HCT116 (cell line): ENCODE data around the gene ADAM17. TPM values are rescaled to one million over a fixed set of nuclear protein-coding genes. Genes with fewer than 3 reads are reported as not detected.

Source experiments
- ATAC-seq: fragments of 200-7000 bp; cut with Tn5 transposase; 2 replicates; pipeline ENCODE4 v1.9.1; 2020; ENCODE audit warnings: mild to moderate bottlenecking, moderate library complexity
- BruUV-seq: library from RNA; stranded (reverse); fragments of 400-500 nt; replicated peaks from 2 replicates; lab custom pipeline; 2021; lab: Mats Ljungman, UMichigan
- CTCF ChIA-PET: fragments of 300-600 bp; sonication (Branson Sonifier 250); formaldehyde crosslinking; loops from one replicate; lab custom pipeline; 2021; ENCODE audit warnings: antibody characterized with exemption; lab: Charles Lee
- POLR2A ChIA-PET: fragments of 300-600, 350-600 bp; sonication (Branson Sonifier 250); formaldehyde crosslinking; loops from one replicate; lab custom pipeline; 2021; ENCODE audit warnings: antibody characterized with exemption; lab: Charles Lee
- RAD21 ChIA-PET, 2 experiments: fragments of 300-600 bp; sonication (Branson Sonifier 250); formaldehyde crosslinking; loops; one replicate each; lab custom pipeline; 2023; ENCODE audit warnings: low total read pairs in 2 of 2; ENCODE audit not compliant: uncharacterized antibody in 2 of 2, unreplicated experiment in 2 of 2, low non-redundant PET in 1 of 2; lab: Charles Lee
- DNase-seq: peaks from one replicate; pipeline ENCODE4 v3.0.0-alpha.2; 2010; ENCODE audit warnings: low read depth, low spot score
- H2AFZ ChIP-seq: fragments of 200-600 bp; shearing (Covaris generic), sonication (generic); 2 replicates; pipeline ENCODE4 v1.6.1; 2017; ENCODE audit warnings: low read depth, mixed run types, mixed read lengths, antibody characterized with exemption, low read length; ENCODE audit not compliant: poor library complexity, severe bottlenecking
- H3K27ac ChIP-seq: 2 replicates; pipeline ENCODE4 v1.5.1; 2012; ENCODE audit warnings: low read depth, low read length
- H3K27me3 ChIP-seq: fragments of 200-600 bp; sonication (generic); 2 replicates; pipeline ENCODE4 v1.6.1; 2016; ENCODE audit warnings: mixed run types, low read length, mixed read lengths; ENCODE audit not compliant: insufficient read depth
- H3K36me3 ChIP-seq, 2 experiments: fragments of 200-500 bp in 1 of 2; fragments of 200-600 bp in 1 of 2; sonication (Bioruptor generic) in 1 of 2; sonication (generic) in 1 of 2; 2 replicates each; pipeline versions ENCODE4 v1.5.1 to v1.6.1; 2014 to 2016; ENCODE audit warnings: low read length in 2 of 2, inconsistent platforms in 1 of 2, mixed read lengths in 1 of 2, mixed run types in 1 of 2; ENCODE audit not compliant: insufficient read depth in 2 of 2, control insufficient read depth in 1 of 2
- H3K4me1 ChIP-seq, 2 experiments: fragments of 200-600 bp in 1 of 2; sonication (generic) in 1 of 2; 2 replicates each; pipeline versions ENCODE4 v1.5.1 to v1.6.1; 2012 to 2017; ENCODE audit warnings: low read length in 2 of 2, inconsistent platforms in 1 of 2, mild to moderate bottlenecking in 1 of 2, mixed read lengths in 1 of 2, mixed run types in 1 of 2, moderate library complexity in 1 of 2; ENCODE audit not compliant: insufficient read depth in 2 of 2, control insufficient read depth in 1 of 2
- H3K4me2 ChIP-seq: fragments of 200-600 bp; sonication (generic); 2 replicates; pipeline ENCODE4 v1.6.1; 2017; ENCODE audit warnings: mixed run types, low read length, mixed read lengths
- H3K4me3 ChIP-seq, 2 experiments: fragments of 200-600 bp in 1 of 2; sonication (generic) in 1 of 2; replicated peaks in 1 of 2; 2 replicates each; pipeline ENCODE4 v1.5.1; 2011 to 2016; ENCODE audit warnings: low read length in 2 of 2, control low read depth in 1 of 2, low read depth in 1 of 2, mild to moderate bottlenecking in 1 of 2, mixed read lengths in 1 of 2, mixed run types in 1 of 2
- H3K79me2 ChIP-seq: fragments of 200-600 bp; sonication (generic); 2 replicates; pipeline ENCODE4 v1.6.1; 2017; ENCODE audit warnings: mild to moderate bottlenecking, mixed run types, low read length, moderate library complexity, mixed read lengths; ENCODE audit not compliant: insufficient read depth
- H3K9ac ChIP-seq: fragments of 200-600 bp; sonication (generic); 2 replicates; pipeline ENCODE4 v1.6.1; 2016; ENCODE audit warnings: low read length, mixed read lengths
- H3K9me2 ChIP-seq: fragments of 200-600 bp; sonication (generic), shearing (Covaris generic); 2 replicates; pipeline ENCODE4 v1.6.1; 2017; ENCODE audit warnings: mixed run types, mild to moderate bottlenecking, moderate library complexity; ENCODE audit not compliant: insufficient read depth
- H3K9me3 ChIP-seq, 2 experiments: fragments of 200-500 bp in 1 of 2; fragments of 200-600 bp in 1 of 2; sonication (Bioruptor generic) in 1 of 2; sonication (generic) in 1 of 2; 2 replicates each; pipeline ENCODE4 v1.6.1; 2014 to 2017; ENCODE audit warnings: low read length in 2 of 2, mixed read lengths in 2 of 2, inconsistent platforms in 1 of 2, low read depth in 1 of 2, mild to moderate bottlenecking in 1 of 2, mixed run types in 1 of 2, moderate library complexity in 1 of 2; ENCODE audit not compliant: control insufficient read depth in 1 of 2, insufficient read depth in 1 of 2
- H4K20me1 ChIP-seq: fragments of 200-600 bp; sonication (generic), shearing (Covaris generic); 2 replicates; pipeline ENCODE4 v1.6.1; 2017; ENCODE audit warnings: mixed run types, mild to moderate bottlenecking, moderate library complexity; ENCODE audit not compliant: insufficient read depth
- EGR1 ChIP-seq: IDR thresholded peaks from 2 replicates; pipeline ENCODE4 v1.6.1; 2012; ENCODE audit warnings: low read depth
- EZH2 ChIP-seq: fragments of 200-600 bp; sonication (generic); IDR thresholded peaks from 2 replicates; pipeline ENCODE4 v1.6.1; 2017; ENCODE audit warnings: antibody characterized with exemption, mixed run types
- SP1 ChIP-seq: IDR thresholded peaks from 2 replicates; pipeline ENCODE4 v1.6.1; 2012; ENCODE audit warnings: low read depth
- SRF ChIP-seq: IDR thresholded peaks from 2 replicates; pipeline ENCODE4 v1.6.1; 2012; ENCODE audit warnings: low read depth
- YY1 ChIP-seq: IDR thresholded peaks from 2 replicates; pipeline ENCODE4 v1.6.1; 2011; ENCODE audit warnings: low read length, low read depth, moderate library complexity, mild to moderate bottlenecking; ENCODE audit not compliant: insufficient replicate concordance; ENCODE audit errors: extremely low read depth
- ZNF274 ChIP-seq: fragments of 200-500 bp; sonication (Bioruptor generic); IDR thresholded peaks from 2 replicates; pipeline ENCODE4 v1.6.1; 2014; ENCODE audit warnings: mild to moderate bottlenecking, low read depth, low read length, inconsistent platforms
- intact Hi-C: fragments of 100-400 bp; cut with micrococcal nuclease; formaldehyde crosslinking; loops from 2 replicates; pipeline ENCODE4 v1.10.0; 2022
- total RNA-seq: library from RNA; stranded (reverse); gene quantifications from one replicate; pipeline ENCODE4 v1.2.1, GENCODE V29; 2021; ENCODE audit not compliant: unreplicated experiment
- TF ChIP-seq, protein P1 (sequence below), 3 experiments: fragments of 200-600 bp in 1 of 3; sonication (generic) in 1 of 3; IDR thresholded peaks in 2 of 3; conservative IDR thresholded peaks in 1 of 3; 2 replicates each; pipeline ENCODE4 v1.5.1; 2012 to 2017; ENCODE audit warnings: low read depth in 2 of 3, low read length in 2 of 3, antibody characterized with exemption in 1 of 3, borderline replicate concordance in 1 of 3, control low read depth in 1 of 3, mild to moderate bottlenecking in 1 of 3, mixed read lengths in 1 of 3, mixed run types in 1 of 3, moderate library complexity in 1 of 3; ENCODE audit not compliant: insufficient read depth in 1 of 3
- TF ChIP-seq, protein P2 (sequence below): IDR thresholded peaks from 2 replicates; pipeline ENCODE4 v1.6.1; 2012
- TF ChIP-seq, protein P3 (sequence below): IDR thresholded peaks from 2 replicates; pipeline ENCODE4 v1.6.1; 2012

ADAM17 gene
- total RNA-seq, 1 experiment from 2014 or later = 39.2 TPM

DNA sequence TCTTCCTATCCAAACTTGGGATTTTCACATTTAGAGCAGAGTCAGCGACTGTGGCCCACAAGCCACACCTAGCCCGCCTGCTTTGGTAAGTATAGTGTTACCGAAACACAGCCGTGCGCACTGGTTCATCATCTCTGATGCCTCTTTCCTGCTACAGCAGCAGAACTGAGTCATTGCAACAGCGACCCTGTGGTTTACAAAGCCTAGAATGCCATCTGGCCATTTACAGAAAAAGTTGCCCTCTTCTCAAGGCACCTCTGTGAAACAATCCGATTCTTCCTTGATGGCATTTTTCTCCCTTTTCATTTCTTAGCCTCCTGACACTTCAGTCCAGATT is 92.0 kb downstream of the ADAM17 start:
- Histone ChIP-seq H4K20me1 (no peaks in the 10 kb centered on the region), H3K79me2 (no peaks in the 10 kb centered on the region), H3K4me1 (no peaks in the 10 kb centered on the region), H3K9ac (no peak overlapping the region), H3K36me3 (peaks cover 11 to 23% of the 10 kb centered on the region in 2 experiments; a peak in 3 of 4 replicates), H3K27ac (no peak overlapping the region), H3K9me2 (no peaks in the 10 kb centered on the region), H3K4me2 (no peak overlapping the region)
- no peak for ATAC-seq
- TF ChIP-seq YY1 (no peak), SRF (no peak), ZNF274 (no peak), SP1 (no peak), EZH2 (no peak), EGR1 (no peak)
- TF ChIP-seq, protein P1, sequence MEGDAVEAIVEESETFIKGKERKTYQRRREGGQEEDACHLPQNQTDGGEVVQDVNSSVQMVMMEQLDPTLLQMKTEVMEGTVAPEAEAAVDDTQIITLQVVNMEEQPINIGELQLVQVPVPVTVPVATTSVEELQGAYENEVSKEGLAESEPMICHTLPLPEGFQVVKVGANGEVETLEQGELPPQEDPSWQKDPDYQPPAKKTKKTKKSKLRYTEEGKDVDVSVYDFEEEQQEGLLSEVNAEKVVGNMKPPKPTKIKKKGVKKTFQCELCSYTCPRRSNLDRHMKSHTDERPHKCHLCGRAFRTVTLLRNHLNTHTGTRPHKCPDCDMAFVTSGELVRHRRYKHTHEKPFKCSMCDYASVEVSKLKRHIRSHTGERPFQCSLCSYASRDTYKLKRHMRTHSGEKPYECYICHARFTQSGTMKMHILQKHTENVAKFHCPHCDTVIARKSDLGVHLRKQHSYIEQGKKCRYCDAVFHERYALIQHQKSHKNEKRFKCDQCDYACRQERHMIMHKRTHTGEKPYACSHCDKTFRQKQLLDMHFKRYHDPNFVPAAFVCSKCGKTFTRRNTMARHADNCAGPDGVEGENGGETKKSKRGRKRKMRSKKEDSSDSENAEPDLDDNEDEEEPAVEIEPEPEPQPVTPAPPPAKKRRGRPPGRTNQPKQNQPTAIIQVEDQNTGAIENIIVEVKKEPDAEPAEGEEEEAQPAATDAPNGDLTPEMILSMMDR (IDR thresholded peaks at IDR 0.05 in 2 of 3, conservative IDR thresholded peaks at IDR 0.05 in 1 of 3; ENCODE audit: borderline replicate concordance in 1 of 3, insufficient read depth in 1 of 3, low read depth in 2 of 3, low read length in 2 of 3) = no peak
- TF ChIP-seq, protein P2, sequence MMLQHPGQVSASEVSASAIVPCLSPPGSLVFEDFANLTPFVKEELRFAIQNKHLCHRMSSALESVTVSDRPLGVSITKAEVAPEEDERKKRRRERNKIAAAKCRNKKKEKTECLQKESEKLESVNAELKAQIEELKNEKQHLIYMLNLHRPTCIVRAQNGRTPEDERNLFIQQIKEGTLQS = no peak
- TF ChIP-seq, protein P3, sequence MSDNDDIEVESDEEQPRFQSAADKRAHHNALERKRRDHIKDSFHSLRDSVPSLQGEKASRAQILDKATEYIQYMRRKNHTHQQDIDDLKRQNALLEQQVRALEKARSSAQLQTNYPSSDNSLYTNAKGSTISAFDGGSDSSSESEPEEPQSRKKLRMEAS = no peak
- TF ChIP-seq, all 23 proteins: peak for 0
- Histone ChIP-seq H2AFZ (no peak overlapping the region), H3K9me3 (no peaks in the 10 kb centered on the region), H3K27me3 (no peaks in the 10 kb centered on the region), H3K4me3 (no peak overlapping the region)
- intact Hi-C loops = no loop called here
- CTCF ChIA-PET = no interaction called here
- BruUV-seq = no TSS peak
- POLR2A ChIA-PET = no interaction called here
- RAD21 ChIA-PET = no interaction called here
- DNase-seq = no peak
